ENCODE results near the gene SPNS2.

GRCh38 chr17:4582101-4582501 is 83.4 kb downstream of the SPNS2 start:
- TF ChIP-seq CTCF (IDR thresholded peaks at IDR 0.05) (no peak), POLR2A (IDR thresholded peaks at IDR 0.05) (no peak)

Data from Peyer's patch (tissue), 4 donors.